GM19438 (cell line): ENCODE results near the gene SEC14L6.

Experiments
- ATAC-seq: cut with Tn5 transposase; IDR thresholded peaks from one replicate; pipeline ENCODE4 v1.9.1; 2021; ENCODE audit warnings: low read depth; ENCODE audit not compliant: unreplicated experiment

SEC14L6 gene

GRCh38 chr22:30538280-30538679 is 8.3 kb downstream of the SEC14L6 start:
- ATAC-seq, result no peak

- ATAC-seq, result no peak
These were observed 9.3 kb downstream of the SEC14L6 start for GRCh38 chr22:30537083-30537731.

GRCh38 chr22:30535182-30535581 is 11.4 kb downstream of the SEC14L6 start:
- ATAC-seq, result no peak

GRCh38 chr22:30531651-30532608 is 14.6 kb downstream of the SEC14L6 start:
- no peak for ATAC-seq

GRCh38 chr22:30526656-30527055 is 19.9 kb downstream of the SEC14L6 start:
- ATAC-seq, result no peak

- ATAC-seq, result no peak
These were observed 22.7 kb downstream of the SEC14L6 start for GRCh38 chr22:30523646-30524489.

GRCh38 chr22:30521368-30522156 is 25.0 kb downstream of the SEC14L6 start:
- no peak for ATAC-seq

GRCh38 chr22:30519842-30520425 is 26.6 kb downstream of the SEC14L6 start:
- no peak for ATAC-seq

GRCh38 chr22:30516731-30517130 is 29.8 kb downstream of the SEC14L6 start:
- ATAC-seq, result no peak

GRCh38 chr22:30516273-30516672 is 30.3 kb downstream of the SEC14L6 start:
- no peak for ATAC-seq

- no peak for ATAC-seq
These were observed 32.3 kb downstream of the SEC14L6 start for GRCh38 chr22:30514252-30514651.

- ATAC-seq, result no peak
These were observed 33.1 kb downstream of the SEC14L6 start for GRCh38 chr22:30513462-30513861.

GRCh38 chr22:30511911-30512310 is 34.6 kb downstream of the SEC14L6 start:
- no peak for ATAC-seq

GRCh38 chr22:30511109-30511508 is 35.4 kb downstream of the SEC14L6 start:
- ATAC-seq, result no peak

- ATAC-seq, result no peak
These were observed 38.3 kb downstream of the SEC14L6 start for GRCh38 chr22:30508216-30508615.

GRCh38 chr22:30507670-30508069 is 38.9 kb downstream of the SEC14L6 start:
- no peak for ATAC-seq

- ATAC-seq, result no peak
These were observed 40.0 kb downstream of the SEC14L6 start for GRCh38 chr22:30506507-30506968.

GRCh38 chr22:30503551-30503950 is 43.0 kb downstream of the SEC14L6 start:
- ATAC-seq, result no peak

- ATAC-seq, result no peak
These were observed 43.6 kb downstream of the SEC14L6 start for GRCh38 chr22:30502911-30503310.

GRCh38 chr22:30502153-30502552 is 44.4 kb downstream of the SEC14L6 start:
- no peak for ATAC-seq
